ENCODE measurements around the gene ARL8A. TPM values are rescaled to one million over a fixed set of nuclear protein-coding genes. Genes with fewer than 3 reads are reported as not detected.
"Not testable (repeated sequence)": the region's sequence is repeated elsewhere in the genome, so short reads cannot be mapped to it uniquely, and the experiment has no call there.

Gene ARL8A
- polyA plus RNA-seq, 1 donor (not counting 4 experiments of a cell fraction or from before 2014, with no cell fraction given): 58.6 TPM

- H3K9me1 ChIP-seq (ENCODE audit: control insufficient read depth, extremely low read depth, insufficient read depth, low read length): no peaks in the 10 kb centered on the region
- peaks cover 4% of the 10 kb centered on the region for H3K4me1 ChIP-seq (ENCODE audit: control insufficient read depth, extremely low read depth, insufficient read depth, low read length)
- TF ChIP-seq CTCF (optimal IDR thresholded peaks at IDR 0.05 in 1 of 3, IDR thresholded peaks at IDR 0.05 in 1 of 3, conservative IDR thresholded peaks at IDR 0.05 in 1 of 3; ENCODE audit: extremely low read depth in 1 of 3, insufficient read depth in 2 of 3, low read length in 3 of 3): peak in 1 of 3 experiments; percentile 15
- TF ChIP-seq EZH2 (IDR thresholded peaks at IDR 0.05; ENCODE audit: low read length): no peak
- no peaks in the 10 kb centered on the region for H3K9me3 ChIP-seq (ENCODE audit: control insufficient read depth, low read depth, low read length)
- peak within 1 kb of the TSS; percentile 78 for H3K4me2 ChIP-seq (ENCODE audit: control insufficient read depth, extremely low read depth, insufficient read depth, low read depth, low read length)
- dilution Hi-C loops (cut with MboI; ENCODE audit: extremely low pct_ligation_motif_present, low sequenced_read_pairs): no loop called here
- H3K27me3 ChIP-seq (ENCODE audit: control insufficient read depth, extremely low read depth, insufficient read depth, low read length): peaks cover 17% of the 10 kb centered on the region
- H3K9ac ChIP-seq (ENCODE audit: control insufficient read depth, extremely low read depth, insufficient read depth, low read length): no peak within 1 kb of the TSS
- no peak within 1 kb of the TSS for H2AFZ ChIP-seq (ENCODE audit: control insufficient read depth, low read length)
- FAIRE-seq (peak; percentile 34), DNase-seq (ENCODE audit: low read depth, low spot score) (no peak)
- H3K27ac ChIP-seq (ENCODE audit: control insufficient read depth, insufficient read depth, low read length): no peak within 1 kb of the TSS
- H3K79me2 ChIP-seq (ENCODE audit: control insufficient read depth, insufficient read depth, low read length): no peaks in the 10 kb centered on the region
- peaks cover 3% of the 10 kb centered on the region for H4K20me1 ChIP-seq (ENCODE audit: control insufficient read depth, extremely low read depth, insufficient read depth, low read length)
- H3K4me3 ChIP-seq (ENCODE audit: control insufficient read depth in 2 of 3, extremely low read depth in 1 of 3, insufficient read depth in 2 of 3, low read depth in 1 of 3, low read length in 3 of 3): peak within 1 kb of the TSS in 2 of 3 experiments; percentile 22 to 34
- H3K36me3 ChIP-seq (ENCODE audit: control insufficient read depth in 2 of 2, extremely low read depth in 1 of 2, insufficient read depth in 2 of 2, low read length in 2 of 2): no peaks in the 10 kb centered on the region
Measured at GRCh38 chr1:202193614-202194327, 49.2 kb upstream of the ARL8A start, which contains the start of gene LGR6. TSS of gene LGR6 (plus strand) at chr1:202193799. CDS start at chr1:202193990, 191 bp downstream.

- no peak overlapping the region for H3K9ac ChIP-seq (ENCODE audit: control insufficient read depth, extremely low read depth, insufficient read depth, low read length)
- DNase-seq (ENCODE audit: low read depth, low spot score) (no peak), FAIRE-seq (no peak)
- H3K9me1 ChIP-seq (ENCODE audit: control insufficient read depth, extremely low read depth, insufficient read depth, low read length): no peaks in the 10 kb centered on the region
- H3K4me3 ChIP-seq (ENCODE audit: control insufficient read depth in 2 of 3, extremely low read depth in 1 of 3, insufficient read depth in 2 of 3, low read depth in 1 of 3, low read length in 3 of 3): peak overlapping the region in 2 of 3 experiments; percentile 22 to 34
- dilution Hi-C loops (cut with MboI; ENCODE audit: extremely low pct_ligation_motif_present, low sequenced_read_pairs): no loop called here
- H3K36me3 ChIP-seq (ENCODE audit: control insufficient read depth in 2 of 2, extremely low read depth in 1 of 2, insufficient read depth in 2 of 2, low read length in 2 of 2): no peaks in the 10 kb centered on the region
- peaks cover 17% of the 10 kb centered on the region for H3K27me3 ChIP-seq (ENCODE audit: control insufficient read depth, extremely low read depth, insufficient read depth, low read length)
- no peak overlapping the region for H3K27ac ChIP-seq (ENCODE audit: control insufficient read depth, insufficient read depth, low read length)
- peak overlapping the region; percentile 78 for H3K4me2 ChIP-seq (ENCODE audit: control insufficient read depth, extremely low read depth, insufficient read depth, low read depth, low read length)
- peaks cover 3% of the 10 kb centered on the region for H4K20me1 ChIP-seq (ENCODE audit: control insufficient read depth, extremely low read depth, insufficient read depth, low read length)
- TF ChIP-seq CTCF (optimal IDR thresholded peaks at IDR 0.05 in 1 of 3, IDR thresholded peaks at IDR 0.05 in 1 of 3, conservative IDR thresholded peaks at IDR 0.05 in 1 of 3; ENCODE audit: extremely low read depth in 1 of 3, insufficient read depth in 2 of 3, low read length in 3 of 3): peak; percentile 79 to 92 (median 89)
- peak; percentile 55 for TF ChIP-seq EZH2 (IDR thresholded peaks at IDR 0.05; ENCODE audit: low read length)
- H2AFZ ChIP-seq (ENCODE audit: control insufficient read depth, low read length): no peak overlapping the region
- H3K79me2 ChIP-seq (ENCODE audit: control insufficient read depth, insufficient read depth, low read length): no peaks in the 10 kb centered on the region
- no peaks in the 10 kb centered on the region for H3K9me3 ChIP-seq (ENCODE audit: control insufficient read depth, low read depth, low read length)
- H3K4me1 ChIP-seq (ENCODE audit: control insufficient read depth, extremely low read depth, insufficient read depth, low read length): peaks cover 4% of the 10 kb centered on the region
Measured at GRCh38 chr1:202192770-202193613, 48.5 kb upstream of the ARL8A start.

GRCh38 chr1:202191391-202191790 lies 46.9 kb upstream of the ARL8A start:
- H3K4me3 ChIP-seq (ENCODE audit: control insufficient read depth in 2 of 3, extremely low read depth in 1 of 3, insufficient read depth in 2 of 3, low read depth in 1 of 3, low read length in 3 of 3); DNase-seq (ENCODE audit: low read depth, low spot score); H4K20me1 ChIP-seq (ENCODE audit: control insufficient read depth, extremely low read depth, insufficient read depth, low read length); H3K4me2 ChIP-seq (ENCODE audit: control insufficient read depth, extremely low read depth, insufficient read depth, low read depth, low read length); H3K9me1 ChIP-seq (ENCODE audit: control insufficient read depth, extremely low read depth, insufficient read depth, low read length); H2AFZ ChIP-seq (ENCODE audit: control insufficient read depth, low read length); dilution Hi-C loops (cut with MboI; ENCODE audit: extremely low pct_ligation_motif_present, low sequenced_read_pairs); H3K4me1 ChIP-seq (ENCODE audit: control insufficient read depth, extremely low read depth, insufficient read depth, low read length); H3K9ac ChIP-seq (ENCODE audit: control insufficient read depth, extremely low read depth, insufficient read depth, low read length); H3K79me2 ChIP-seq (ENCODE audit: control insufficient read depth, insufficient read depth, low read length); FAIRE-seq; H3K27ac ChIP-seq (ENCODE audit: control insufficient read depth, insufficient read depth, low read length); H3K9me3 ChIP-seq (ENCODE audit: control insufficient read depth, low read depth, low read length); H3K36me3 ChIP-seq (ENCODE audit: control insufficient read depth in 2 of 2, extremely low read depth in 1 of 2, insufficient read depth in 2 of 2, low read length in 2 of 2): not testable (repeated sequence)
- peaks cover 33% of the 10 kb centered on the region for H3K27me3 ChIP-seq (ENCODE audit: control insufficient read depth, extremely low read depth, insufficient read depth, low read length)
